Activated CD8-positive, alpha-beta T cell treated with anti-CD3 and anti-CD28 coated beads, Interleukin-2, amount 10 ng/mL, durations not matched to agents 7 days and 5 days (primary cell): ENCODE measurements around the gene HS3ST3A1. TPM values are rescaled to one million over a fixed set of nuclear protein-coding genes. Genes with fewer than 3 reads are reported as not detected.

Source experiments
- ATAC-seq: fragments of 150-1000 bp; cut with Tn5 transposase; one replicate; pipeline ENCODE4 v1.10.0; 2021; ENCODE audit warnings: moderate library complexity
- CTCF ChIA-PET: fragments of 350-600 bp; sonication (Branson Sonifier 250); formaldehyde crosslinking; loops from one replicate; lab custom pipeline; 2021; ENCODE audit warnings: antibody characterized with exemption; lab: Charles Lee
- POLR2A ChIA-PET: fragments of 350-600 bp; sonication (Branson Sonifier 250); formaldehyde crosslinking; loops from one replicate; lab custom pipeline; 2021; ENCODE audit warnings: antibody characterized with exemption; lab: Charles Lee
- DNase-seq: peaks from one replicate; pipeline ENCODE4 v3.0.0-alpha.2; 2020
- H3K27ac Mint-ChIP-seq: one replicate; pipeline ENCODE4 v1.8.0; 2021; ENCODE audit warnings: mild to moderate bottlenecking, mixed read lengths
- H3K27me3 Mint-ChIP-seq: one replicate; pipeline ENCODE4 v1.8.0; 2021; ENCODE audit warnings: low read depth, mixed read lengths
- H3K36me3 Mint-ChIP-seq: one replicate; pipeline ENCODE4 v1.8.0; 2021; ENCODE audit warnings: low read depth, mixed read lengths
- H3K4me1 Mint-ChIP-seq: one replicate; pipeline ENCODE4 v1.8.0; 2021; ENCODE audit warnings: low read depth, mixed read lengths
- H3K4me3 Mint-ChIP-seq: one replicate; pipeline ENCODE4 v1.8.0; 2021; ENCODE audit warnings: mild to moderate bottlenecking, mixed read lengths
- H3K9me3 Mint-ChIP-seq: one replicate; pipeline ENCODE4 v1.8.0; 2022; ENCODE audit warnings: mixed read lengths; ENCODE audit not compliant: insufficient read depth
- total RNA-seq, 2 experiments: library from RNA; stranded (reverse); gene quantifications; one replicate each; pipeline ENCODE4 v1.2.3, GENCODE V29; 2021

The HS3ST3A1 gene
- not detected for total RNA-seq

- ATAC-seq (peak; percentile 53), DNase-seq (peak; percentile 21)
- Mint-ChIP-seq H3K27ac (peak within 1 kb of the TSS; percentile 43), H3K36me3 (no peaks in the 10 kb centered on the region), H3K9me3 (no peaks in the 10 kb centered on the region), H3K4me1 (peaks cover 9% of the 10 kb centered on the region), H3K4me3 (peak within 1 kb of the TSS; percentile 51), H3K27me3 (peaks cover 51% of the 10 kb centered on the region)
- POLR2A ChIA-PET, result no interaction called here
- CTCF ChIA-PET, result no interaction called here
Measured at GRCh38 chr17:13601776-13602551, at the start of gene HS3ST3A1. Gene HS3ST3A1 (minus strand): TSS chr17:13601929. CDS start chr17:13601129, 800 bp downstream.

GRCh38 chr17:13650096-13650675 lies 48.5 kb upstream of the HS3ST3A1 start:
- Mint-ChIP-seq H3K4me1 (no peaks in the 10 kb centered on the region), H3K36me3 (no peaks in the 10 kb centered on the region), H3K27me3 (peaks cover 3% of the 10 kb centered on the region), H3K9me3 (no peaks in the 10 kb centered on the region), H3K27ac (no peak overlapping the region), H3K4me3 (no peak overlapping the region)
- ChIA-PET CTCF (no interaction called here), POLR2A (no interaction called here)
- ATAC-seq (no peak), DNase-seq (no peak)

GRCh38 chr17:13647543-13648021 lies 45.9 kb upstream of the HS3ST3A1 start:
- no peak overlapping the region for H3K4me3 Mint-ChIP-seq
- H3K36me3 Mint-ChIP-seq, result no peaks in the 10 kb centered on the region
- no peaks in the 10 kb centered on the region for H3K4me1 Mint-ChIP-seq
- ChIA-PET POLR2A (interaction anchor here (0.6 kb wide), 1 partner anchor 1006 kb away, joined by 3 read pairs; no protein-coding TSS in a partner anchor), CTCF (no interaction called here)
- DNase-seq (no peak), ATAC-seq (no peak)
- H3K27ac Mint-ChIP-seq, result no peak overlapping the region
- peaks cover 7% of the 10 kb centered on the region for H3K27me3 Mint-ChIP-seq
- no peaks in the 10 kb centered on the region for H3K9me3 Mint-ChIP-seq

DNA sequence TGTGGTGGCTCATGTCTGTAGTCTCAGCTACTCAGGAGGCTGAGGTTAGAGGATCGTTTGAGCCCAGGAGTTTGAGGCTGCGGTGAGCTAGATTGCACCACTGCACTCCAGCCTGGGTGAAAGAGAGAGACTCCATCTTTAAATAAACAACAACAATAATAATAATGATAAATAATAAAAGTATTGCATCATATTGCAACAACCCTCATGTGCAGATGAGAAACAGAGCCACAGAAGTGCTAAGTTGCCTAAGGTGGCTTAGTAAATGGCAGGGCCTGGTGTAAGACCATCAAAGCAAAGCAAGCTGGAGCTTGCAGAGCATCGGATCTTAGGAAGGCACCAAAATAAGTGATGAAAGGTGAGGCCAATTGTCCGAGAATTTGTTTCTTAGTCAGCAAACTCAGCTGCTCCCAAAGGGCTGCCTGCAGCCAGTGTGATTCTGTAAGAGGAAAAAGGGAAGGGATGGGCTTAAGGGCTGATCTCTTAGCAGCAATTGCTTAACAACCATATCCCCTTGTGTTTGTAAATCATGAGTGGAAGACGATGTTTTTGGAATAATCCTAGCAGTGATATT lies 45.3 kb upstream of the HS3ST3A1 start:
- no peak overlapping the region for H3K4me3 Mint-ChIP-seq
- ATAC-seq (no peak), DNase-seq (no peak)
- ChIA-PET CTCF (no interaction called here), POLR2A (no interaction called here)
- H3K9me3 Mint-ChIP-seq, result no peaks in the 10 kb centered on the region
- H3K4me1 Mint-ChIP-seq, result no peaks in the 10 kb centered on the region
- no peak overlapping the region for H3K27ac Mint-ChIP-seq
- no peaks in the 10 kb centered on the region for H3K36me3 Mint-ChIP-seq
- H3K27me3 Mint-ChIP-seq, result peaks cover 7% of the 10 kb centered on the region

- DNase-seq (no peak), ATAC-seq (no peak)
- Mint-ChIP-seq H3K9me3 (no peaks in the 10 kb centered on the region), H3K4me3 (no peak overlapping the region), H3K27me3 (peaks cover 7% of the 10 kb centered on the region), H3K4me1 (no peaks in the 10 kb centered on the region), H3K27ac (no peak overlapping the region), H3K36me3 (no peaks in the 10 kb centered on the region)
- CTCF ChIA-PET, result no interaction called here
- POLR2A ChIA-PET, result no interaction called here
Measured at GRCh38 chr17:13646411-13646810, 44.7 kb upstream of the HS3ST3A1 start.

DNA sequence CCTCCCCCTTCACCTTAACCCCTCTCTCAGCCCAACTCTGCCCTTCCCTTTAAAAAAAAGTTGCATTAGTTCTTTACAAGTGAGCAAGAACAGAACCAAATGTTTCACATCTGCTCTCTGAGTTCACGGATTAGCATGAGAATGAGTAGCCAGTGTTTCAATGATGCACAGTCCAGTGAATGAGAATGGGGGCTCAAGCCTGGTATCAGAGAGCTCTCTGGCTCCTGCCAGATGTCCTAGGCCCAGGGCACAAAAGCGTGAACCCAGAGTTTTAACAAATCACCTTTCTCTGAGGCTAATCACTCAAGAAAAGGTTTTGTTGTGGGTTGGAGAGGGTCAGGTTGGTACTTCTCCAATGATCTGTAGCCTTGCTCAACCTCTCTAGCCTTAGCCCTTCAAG lies 41.5 kb upstream of the HS3ST3A1 start:
- DNase-seq (no peak), ATAC-seq (no peak)
- Mint-ChIP-seq H3K4me3 (no peak overlapping the region), H3K27me3 (peaks cover 4% of the 10 kb centered on the region), H3K4me1 (no peaks in the 10 kb centered on the region), H3K9me3 (no peaks in the 10 kb centered on the region), H3K36me3 (no peaks in the 10 kb centered on the region), H3K27ac (no peak overlapping the region)
- ChIA-PET CTCF (no interaction called here), POLR2A (no interaction called here)

GRCh38 chr17:13642188-13642587 lies 40.5 kb upstream of the HS3ST3A1 start:
- Mint-ChIP-seq H3K36me3 (no peaks in the 10 kb centered on the region), H3K27ac (no peak overlapping the region), H3K9me3 (no peaks in the 10 kb centered on the region), H3K27me3 (peaks cover 4% of the 10 kb centered on the region), H3K4me3 (no peak overlapping the region), H3K4me1 (no peaks in the 10 kb centered on the region)
- ChIA-PET POLR2A (no interaction called here), CTCF (no interaction called here)
- ATAC-seq, result no peak
- DNase-seq, result no peak

DNA sequence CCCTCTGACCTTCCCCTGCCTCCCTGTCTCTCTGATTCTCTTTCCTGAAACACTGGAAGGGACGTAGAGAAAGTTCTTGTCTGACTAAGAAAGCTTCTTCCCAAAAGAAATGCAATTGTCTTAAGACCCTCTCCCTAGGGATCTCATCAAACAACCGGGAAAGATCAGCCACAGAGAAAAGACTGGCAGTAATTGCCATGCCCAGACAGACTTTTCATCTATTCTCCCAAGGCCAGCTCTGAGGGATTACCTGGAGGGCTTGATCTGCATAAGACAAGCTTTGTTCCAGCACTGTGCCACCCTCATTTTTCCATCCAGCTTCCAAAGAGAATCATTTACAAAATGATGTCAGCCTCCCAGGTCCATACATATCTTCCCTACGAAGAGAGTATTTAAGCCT lies 38.8 kb upstream of the HS3ST3A1 start:
- POLR2A ChIA-PET, result no interaction called here
- no peak overlapping the region for H3K4me3 Mint-ChIP-seq
- H3K27ac Mint-ChIP-seq, result no peak overlapping the region
- H3K4me1 Mint-ChIP-seq, result no peaks in the 10 kb centered on the region
- H3K9me3 Mint-ChIP-seq, result no peaks in the 10 kb centered on the region
- peaks cover 4% of the 10 kb centered on the region for H3K27me3 Mint-ChIP-seq
- no peak for DNase-seq
- CTCF ChIA-PET, result interaction anchor here (0.5 kb wide), 1 partner anchor 34 kb away, joined by 3 read pairs; no protein-coding TSS in a partner anchor
- no peak for ATAC-seq
- H3K36me3 Mint-ChIP-seq, result no peaks in the 10 kb centered on the region

- Mint-ChIP-seq H3K27ac (no peak overlapping the region), H3K36me3 (no peaks in the 10 kb centered on the region), H3K9me3 (no peaks in the 10 kb centered on the region), H3K4me1 (no peaks in the 10 kb centered on the region), H3K27me3 (no peaks in the 10 kb centered on the region), H3K4me3 (no peak overlapping the region)
- POLR2A ChIA-PET, result no interaction called here
- CTCF ChIA-PET, result no interaction called here
- ATAC-seq, result no peak
- peak; percentile 29 for DNase-seq
Measured at GRCh38 chr17:13638855-13639458, 37.2 kb upstream of the HS3ST3A1 start.

DNA sequence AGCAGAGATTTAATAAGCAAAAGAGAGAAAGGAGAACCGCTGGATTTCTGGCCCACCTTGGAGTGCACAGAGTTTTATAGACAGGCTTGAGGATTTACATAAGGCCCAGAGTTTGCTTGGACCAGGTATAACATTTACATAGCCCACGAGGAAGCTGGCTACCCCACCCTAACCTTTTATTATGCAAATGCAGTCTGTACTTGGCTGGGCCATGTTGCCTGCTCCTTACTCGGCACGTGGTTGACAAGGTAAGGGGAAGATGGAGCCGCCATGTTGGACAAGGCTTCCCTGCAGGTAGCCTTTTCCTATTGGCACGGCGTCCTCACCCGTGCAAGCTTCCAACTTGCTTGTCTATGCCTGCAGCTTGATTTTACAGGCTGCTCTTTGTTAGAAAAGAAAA lies 35.2 kb upstream of the HS3ST3A1 start:
- ChIA-PET POLR2A (no interaction called here), CTCF (no interaction called here)
- DNase-seq, result no peak
- ATAC-seq, result no peak
- Mint-ChIP-seq H3K27me3 (no peaks in the 10 kb centered on the region), H3K9me3 (no peaks in the 10 kb centered on the region), H3K4me1 (no peaks in the 10 kb centered on the region), H3K36me3 (no peaks in the 10 kb centered on the region), H3K27ac (no peak overlapping the region), H3K4me3 (no peak overlapping the region)

DNA sequence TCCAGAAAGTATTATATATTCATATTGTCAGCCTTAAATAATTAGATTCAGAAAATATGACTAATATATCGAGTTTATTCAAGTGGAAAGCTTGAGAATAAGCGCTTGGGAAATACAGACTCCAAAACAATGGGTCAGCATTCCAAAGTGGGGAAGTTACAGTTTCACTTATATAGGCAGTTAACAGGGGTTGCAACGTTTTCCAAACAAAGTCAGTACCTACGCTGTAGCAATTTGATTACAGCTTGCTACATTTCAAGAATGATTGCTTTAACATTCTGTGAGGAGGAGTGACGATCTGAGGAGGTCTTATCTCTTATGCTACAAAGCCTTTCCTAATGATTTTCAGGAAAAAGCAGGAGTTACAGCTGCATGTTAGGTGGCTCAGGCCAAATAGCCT lies 34.2 kb upstream of the HS3ST3A1 start:
- Mint-ChIP-seq H3K36me3 (no peaks in the 10 kb centered on the region), H3K9me3 (no peaks in the 10 kb centered on the region), H3K4me1 (no peaks in the 10 kb centered on the region), H3K27me3 (peaks cover 4% of the 10 kb centered on the region), H3K4me3 (no peak overlapping the region), H3K27ac (no peak overlapping the region)
- DNase-seq (no peak), ATAC-seq (no peak)
- POLR2A ChIA-PET, result no interaction called here
- CTCF ChIA-PET, result no interaction called here

- no peaks in the 10 kb centered on the region for H3K9me3 Mint-ChIP-seq
- CTCF ChIA-PET, result no interaction called here
- H3K27me3 Mint-ChIP-seq, result peaks cover 4% of the 10 kb centered on the region
- H3K27ac Mint-ChIP-seq, result no peak overlapping the region
- no peaks in the 10 kb centered on the region for H3K36me3 Mint-ChIP-seq
- H3K4me1 Mint-ChIP-seq, result no peaks in the 10 kb centered on the region
- H3K4me3 Mint-ChIP-seq, result no peak overlapping the region
- ATAC-seq (no peak), DNase-seq (no peak)
- POLR2A ChIA-PET, result no interaction called here
Measured at GRCh38 chr17:13634021-13634420, 32.3 kb upstream of the HS3ST3A1 start.
